HEK293 (cell line): ENCODE data around the gene CORO6.

Source experiments
- CTCF ChIA-PET: fragments of 350-600 bp; formaldehyde crosslinking; extraction: SDS; loops from one replicate; lab custom pipeline; 2021; ENCODE audit warnings: antibody characterized with exemption; lab: Yijun Ruan, JAX
- POLR2A ChIA-PET: fragments of 300-600 bp; formaldehyde crosslinking; extraction: SDS; loops from one replicate; lab custom pipeline; 2020; ENCODE audit warnings: antibody characterized with exemption, inconsistent platforms; lab: Yijun Ruan, JAX
- H3K27ac ChIP-seq: fragments of 200-500 bp; sonication (Bioruptor generic); 2 replicates; pipeline ENCODE4 v1.5.1; 2014; ENCODE audit warnings: low read depth, low read length, control low read depth, inconsistent platforms; ENCODE audit errors: extremely low read depth
- H3K36me3 ChIP-seq, 2 experiments: fragments of 200-500 bp in 1 of 2; sonication (Bioruptor generic) in 1 of 2; 1 replicate in 1 of 2; 2 replicates in 1 of 2; pipeline ENCODE4 v1.5.1; 2014 to 2017; ENCODE audit warnings: inconsistent platforms in 2 of 2, low read length in 2 of 2; ENCODE audit not compliant: control insufficient read depth in 2 of 2, insufficient read depth in 1 of 2
- H3K4me1 ChIP-seq: fragments of 200-500 bp; sonication (Bioruptor generic); 2 replicates; pipeline ENCODE4 v1.5.1; 2014; ENCODE audit warnings: mild to moderate bottlenecking, low read length, inconsistent platforms; ENCODE audit not compliant: control insufficient read depth, insufficient read depth
- H3K4me3 ChIP-seq: 2 replicates; pipeline ENCODE4 v1.5.1; 2011; ENCODE audit warnings: low read depth, mild to moderate bottlenecking, control low read depth, low read length, moderate library complexity
- H3K9me3 ChIP-seq: fragments of 200-500 bp; sonication (Bioruptor generic); 2 replicates; pipeline ENCODE4 v1.5.1; 2014; ENCODE audit warnings: low read depth, low read length, inconsistent platforms; ENCODE audit not compliant: control insufficient read depth, insufficient read depth
- BCL11B ChIP-seq: fragments of 450-650 bp; formaldehyde crosslinking; IDR thresholded peaks from 2 replicates; pipeline ENCODE4 v1.5.1; 2016; ENCODE audit warnings: low read depth, missing biosample characterization, missing genetic modification characterization
- EGR2 ChIP-seq: fragments of 450-650 bp; formaldehyde crosslinking; IDR thresholded peaks from 2 replicates; pipeline ENCODE4 v1.5.1; 2016; ENCODE audit warnings: low read depth, missing biosample characterization, missing genetic modification characterization
- FEZF1 ChIP-seq: fragments of 450-650 bp; formaldehyde crosslinking; IDR thresholded peaks from 2 replicates; pipeline ENCODE4 v1.5.1; 2016; ENCODE audit warnings: missing biosample characterization, missing genetic modification characterization
- GFI1B ChIP-seq: fragments of 450-650 bp; formaldehyde crosslinking; IDR thresholded peaks from 2 replicates; pipeline ENCODE4 v1.5.1; 2016; ENCODE audit warnings: missing biosample characterization, missing genetic modification characterization
- GLIS1 ChIP-seq: fragments of 450-650 bp; formaldehyde crosslinking; IDR thresholded peaks from 2 replicates; pipeline ENCODE4 v1.5.1; 2016; ENCODE audit warnings: missing biosample characterization, missing genetic modification characterization
- GLIS2 ChIP-seq: fragments of 450-650 bp; formaldehyde crosslinking; IDR thresholded peaks from 2 replicates; pipeline ENCODE4 v1.5.1; 2016; ENCODE audit warnings: missing biosample characterization, missing genetic modification characterization
- IKZF3 ChIP-seq: fragments of 450-650 bp; IDR thresholded peaks from 2 replicates; pipeline ENCODE4 v1.5.0; 2018; ENCODE audit warnings: missing biosample characterization, mild to moderate bottlenecking, missing genetic modification characterization, moderate library complexity
- KLF10 ChIP-seq: fragments of 450-650 bp; IDR thresholded peaks from 2 replicates; pipeline ENCODE4 v1.5.1; 2018; ENCODE audit warnings: missing biosample characterization, mild to moderate bottlenecking, missing genetic modification characterization
- WT1 ChIP-seq: fragments of 450-650 bp; formaldehyde crosslinking; IDR thresholded peaks from 2 replicates; pipeline ENCODE4 v1.5.1; 2016; ENCODE audit warnings: missing biosample characterization, missing genetic modification characterization
- YY1 ChIP-seq: fragments of 450-650 bp; formaldehyde crosslinking; IDR thresholded peaks from 2 replicates; pipeline ENCODE4 v1.5.1; 2018; ENCODE audit warnings: missing biosample characterization, missing genetic modification characterization
- ZBTB20 ChIP-seq: fragments of 450-650 bp; formaldehyde crosslinking; IDR thresholded peaks from 2 replicates; pipeline ENCODE4 v1.5.1; 2016; ENCODE audit warnings: missing biosample characterization, missing genetic modification characterization
- ZBTB7A ChIP-seq: fragments of 450-650 bp; formaldehyde crosslinking; IDR thresholded peaks from 2 replicates; pipeline ENCODE4 v1.5.1; 2016; ENCODE audit warnings: low read depth, missing biosample characterization, missing genetic modification characterization
- ZFP41 ChIP-seq: fragments of 450-650 bp; formaldehyde crosslinking; IDR thresholded peaks from 2 replicates; pipeline ENCODE4 v1.5.1; 2016; ENCODE audit warnings: missing biosample characterization, missing genetic modification characterization, borderline replicate concordance
- ZIC2 ChIP-seq: fragments of 450-650 bp; formaldehyde crosslinking; IDR thresholded peaks from 2 replicates; pipeline ENCODE4 v1.5.1; 2016; ENCODE audit warnings: missing biosample characterization, missing genetic modification characterization
- ZNF121 ChIP-seq: fragments of 450-650 bp; formaldehyde crosslinking; IDR thresholded peaks from 2 replicates; pipeline ENCODE4 v1.5.1; 2016; ENCODE audit warnings: missing biosample characterization, missing genetic modification characterization
- ZNF157 ChIP-seq: fragments of 450-650 bp; formaldehyde crosslinking; IDR thresholded peaks from 2 replicates; pipeline ENCODE4 v1.5.1; 2016; ENCODE audit warnings: missing biosample characterization, missing genetic modification characterization
- ZNF239 ChIP-seq: fragments of 450-650 bp; formaldehyde crosslinking; IDR thresholded peaks from 2 replicates; pipeline ENCODE4 v1.5.1; 2016; ENCODE audit warnings: missing biosample characterization, missing genetic modification characterization
- ZNF423 ChIP-seq: fragments of 450-650 bp; formaldehyde crosslinking; IDR thresholded peaks from 2 replicates; pipeline ENCODE4 v1.5.1; 2016; ENCODE audit warnings: missing biosample characterization, missing genetic modification characterization
- ZNF48 ChIP-seq: fragments of 450-650 bp; formaldehyde crosslinking; IDR thresholded peaks from 2 replicates; pipeline ENCODE4 v1.5.1; 2016; ENCODE audit warnings: missing biosample characterization, missing genetic modification characterization
- ZNF600 ChIP-seq: fragments of 450-650 bp; formaldehyde crosslinking; IDR thresholded peaks from 2 replicates; pipeline ENCODE4 v1.5.1; 2016; ENCODE audit warnings: missing biosample characterization, missing genetic modification characterization
- ZNF621 ChIP-seq: fragments of 450-650 bp; formaldehyde crosslinking; IDR thresholded peaks from 2 replicates; pipeline ENCODE4 v1.5.1; 2017; ENCODE audit warnings: missing biosample characterization, missing genetic modification characterization
- ZNF629 ChIP-seq: fragments of 450-650 bp; formaldehyde crosslinking; IDR thresholded peaks from 2 replicates; pipeline ENCODE4 v1.5.1; 2017; ENCODE audit warnings: missing biosample characterization, missing genetic modification characterization
- ZXDB ChIP-seq: fragments of 450-650 bp; formaldehyde crosslinking; IDR thresholded peaks from 2 replicates; pipeline ENCODE4 v1.5.1; 2016; ENCODE audit warnings: missing biosample characterization, missing genetic modification characterization
- TF ChIP-seq, protein P1 (sequence below): fragments of 450-650 bp; formaldehyde crosslinking; IDR thresholded peaks from 2 replicates; pipeline ENCODE4 v1.5.1; 2016; ENCODE audit warnings: missing biosample characterization, missing genetic modification characterization
- TF ChIP-seq, protein P2 (sequence below): fragments of 450-650 bp; formaldehyde crosslinking; IDR thresholded peaks from 2 replicates; pipeline ENCODE4 v1.5.1; 2017; ENCODE audit warnings: missing biosample characterization, missing genetic modification characterization
- TF ChIP-seq, protein P3 (sequence below): fragments of 450-650 bp; IDR thresholded peaks from 2 replicates; pipeline ENCODE4 v1.5.1; 2018; ENCODE audit warnings: missing biosample characterization, mild to moderate bottlenecking, missing genetic modification characterization
- TF ChIP-seq, protein P4 (sequence below): fragments of 450-650 bp; formaldehyde crosslinking; IDR thresholded peaks from 2 replicates; pipeline ENCODE4 v1.5.1; 2017; ENCODE audit warnings: missing biosample characterization, missing genetic modification characterization

The CORO6 gene

DNA sequence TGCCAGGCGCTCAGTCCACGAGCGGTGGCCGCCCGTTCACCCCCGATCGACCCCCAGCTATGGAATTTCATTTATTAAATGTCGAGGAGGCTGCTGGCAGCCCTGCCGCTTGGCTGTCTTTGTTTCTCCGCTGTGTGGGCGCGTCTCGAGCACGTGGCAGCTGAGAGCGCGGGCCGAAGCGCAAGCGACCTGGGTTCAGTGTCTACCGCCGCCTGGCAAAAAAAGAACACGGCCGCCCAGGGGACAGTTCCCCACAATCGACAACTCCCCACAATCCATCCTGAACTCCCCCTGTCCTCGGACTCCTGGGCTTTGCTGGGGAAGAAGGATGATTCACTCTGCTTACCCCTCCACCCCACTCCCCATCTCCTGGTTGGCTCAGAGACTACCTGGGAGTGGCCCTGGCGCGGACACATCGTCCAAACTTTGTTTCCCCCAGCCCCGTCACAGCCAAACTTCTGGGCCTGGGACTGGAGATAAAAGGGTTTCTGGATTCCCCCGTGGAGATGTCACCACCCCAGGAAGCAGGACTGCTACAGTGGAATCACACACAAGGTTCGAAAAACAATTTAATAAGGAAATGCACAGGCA, 31.5 kb downstream of the CORO6 start (continued):
- TF ChIP-seq KLF10 (tag by site-specific recombination) (peak; percentile 21; the same call in 1 of the 2 replicates), BCL11B (tag by site-specific recombination) (no peak; the same call in 1 of the 2 replicates), ZNF621 (no peak), ZNF600 (tag by site-specific recombination) (no peak), YY1 (tag by site-specific recombination) (no peak)

DNA sequence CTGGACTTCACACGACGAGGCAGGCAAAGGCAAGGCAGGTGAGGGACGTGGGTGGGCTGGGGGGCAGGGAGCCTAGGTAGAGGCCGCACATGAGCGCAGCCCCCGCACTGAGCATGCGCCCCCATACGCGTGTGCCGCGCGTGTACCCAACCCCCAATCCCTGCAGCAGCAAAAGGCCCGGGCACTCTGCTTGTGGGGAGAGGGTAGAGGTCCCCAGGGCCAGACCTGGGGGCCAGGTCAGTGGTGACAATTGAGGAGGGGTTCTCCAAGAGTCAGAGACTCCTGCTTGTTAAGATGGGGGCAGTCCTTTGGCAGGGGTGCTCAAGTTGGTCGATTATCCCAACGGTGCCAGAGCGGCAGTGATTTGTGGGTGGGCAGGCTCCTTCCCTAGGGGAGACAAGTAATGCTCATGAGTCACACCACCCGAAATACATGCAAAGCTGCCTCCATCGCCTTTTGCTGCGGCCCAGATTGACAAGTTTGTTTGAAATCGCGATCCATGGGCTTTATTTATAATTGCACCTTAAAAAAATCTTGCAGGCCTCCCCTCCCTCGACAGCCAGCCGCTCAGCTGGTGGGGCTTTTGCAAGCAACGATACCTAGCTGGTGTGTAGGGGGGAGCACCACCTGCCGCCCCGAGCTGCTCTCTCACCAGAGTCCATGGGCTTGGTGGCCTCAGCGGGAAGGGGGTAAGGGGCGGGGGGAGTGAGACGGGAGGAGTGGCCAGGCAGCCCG, 32.1 kb downstream of the CORO6 start:
- ChIA-PET POLR2A (interaction anchor here (1.0 to 2.6 kb wide), 6 partner anchors 10 to 220 kb away, joined by 3 to 28 read pairs (median 6); partner anchors contain the start of genes ABHD15 and TP53I13), CTCF (interaction anchor here (0.5 to 5.1 kb wide), 12 partner anchors 10 to 445 kb away, joined by 3 to 74 read pairs (median 10); partner anchors contain the start of genes ABHD15, MYO18A and TP53I13)
- no peak overlapping the region for H3K4me3 ChIP-seq
- peaks cover 30% of the 10 kb centered on the region for H3K4me1 ChIP-seq
- peak overlapping the region; percentile 82 for H3K27ac ChIP-seq
- H3K9me3 ChIP-seq, result no peaks in the 10 kb centered on the region
- peaks cover 0 to 6% of the 10 kb centered on the region in 2 experiments; a peak in 1 of 3 replicates for H3K36me3 ChIP-seq
- TF ChIP-seq YY1 (tag by site-specific recombination) (no peak), ZBTB7A (tag by site-specific recombination) (peak; percentile 65; the same call in 1 of the 2 replicates), FEZF1 (tag by site-specific recombination) (peak; percentile 7; the same call in 1 of the 2 replicates), ZNF600 (tag by site-specific recombination) (peak; percentile 34; the same call in 1 of the 2 replicates), GLIS2 (tag by site-specific recombination) (peak; percentile 68), ZNF48 (no peak), ZNF239 (tag by site-specific recombination) (no peak), ZXDB (no peak), EGR2 (tag by site-specific recombination) (peak; percentile 44; the same call in 1 of the 2 replicates), GFI1B (tag by site-specific recombination) (peak; percentile 89), GLIS1 (peak; percentile 20; the same call in 1 of the 2 replicates), ZNF121 (tag by site-specific recombination) (no peak), ZBTB20 (peak; percentile 77), ZNF629 (tag by site-specific recombination) (peak; percentile 7; the same call in 1 of the 2 replicates), ZNF157 (tag by site-specific recombination) (no peak), ZNF423 (tag by site-specific recombination) (0 out of 2 replicates have a peak, but pooled peaks have one; percentile 26), IKZF3 (tag by site-specific recombination) (0 out of 2 replicates have a peak, but pooled peaks have one; percentile 28), ZIC2 (tag by site-specific recombination) (peak; percentile 65), WT1 (no peak), ZFP41 (tag by site-specific recombination) (no peak)
- TF ChIP-seq, protein P1, sequence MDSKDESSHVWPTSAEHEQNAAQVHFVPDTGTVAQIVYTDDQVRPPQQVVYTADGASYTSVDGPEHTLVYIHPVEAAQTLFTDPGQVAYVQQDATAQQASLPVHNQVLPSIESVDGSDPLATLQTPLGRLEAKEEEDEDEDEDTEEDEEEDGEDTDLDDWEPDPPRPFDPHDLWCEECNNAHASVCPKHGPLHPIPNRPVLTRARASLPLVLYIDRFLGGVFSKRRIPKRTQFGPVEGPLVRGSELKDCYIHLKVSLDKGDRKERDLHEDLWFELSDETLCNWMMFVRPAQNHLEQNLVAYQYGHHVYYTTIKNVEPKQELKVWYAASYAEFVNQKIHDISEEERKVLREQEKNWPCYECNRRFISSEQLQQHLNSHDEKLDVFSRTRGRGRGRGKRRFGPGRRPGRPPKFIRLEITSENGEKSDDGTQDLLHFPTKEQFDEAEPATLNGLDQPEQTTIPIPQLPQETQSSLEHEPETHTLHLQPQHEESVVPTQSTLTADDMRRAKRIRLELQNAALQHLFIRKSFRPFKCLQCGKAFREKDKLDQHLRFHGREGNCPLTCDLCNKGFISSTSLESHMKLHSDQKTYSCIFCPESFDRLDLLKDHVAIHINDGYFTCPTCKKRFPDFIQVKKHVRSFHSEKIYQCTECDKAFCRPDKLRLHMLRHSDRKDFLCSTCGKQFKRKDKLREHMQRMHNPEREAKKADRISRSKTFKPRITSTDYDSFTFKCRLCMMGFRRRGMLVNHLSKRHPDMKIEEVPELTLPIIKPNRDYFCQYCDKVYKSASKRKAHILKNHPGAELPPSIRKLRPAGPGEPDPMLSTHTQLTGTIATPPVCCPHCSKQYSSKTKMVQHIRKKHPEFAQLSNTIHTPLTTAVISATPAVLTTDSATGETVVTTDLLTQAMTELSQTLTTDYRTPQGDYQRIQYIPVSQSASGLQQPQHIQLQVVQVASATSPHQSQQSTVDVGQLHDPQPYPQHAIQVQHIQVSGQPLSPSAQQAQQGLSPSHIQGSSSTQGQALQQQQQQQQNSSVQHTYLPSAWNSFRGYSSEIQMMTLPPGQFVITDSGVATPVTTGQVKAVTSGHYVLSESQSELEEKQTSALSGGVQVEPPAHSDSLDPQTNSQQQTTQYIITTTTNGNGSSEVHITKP (tag by site-specific recombination), result peak; percentile 74
- TF ChIP-seq, protein P2, sequence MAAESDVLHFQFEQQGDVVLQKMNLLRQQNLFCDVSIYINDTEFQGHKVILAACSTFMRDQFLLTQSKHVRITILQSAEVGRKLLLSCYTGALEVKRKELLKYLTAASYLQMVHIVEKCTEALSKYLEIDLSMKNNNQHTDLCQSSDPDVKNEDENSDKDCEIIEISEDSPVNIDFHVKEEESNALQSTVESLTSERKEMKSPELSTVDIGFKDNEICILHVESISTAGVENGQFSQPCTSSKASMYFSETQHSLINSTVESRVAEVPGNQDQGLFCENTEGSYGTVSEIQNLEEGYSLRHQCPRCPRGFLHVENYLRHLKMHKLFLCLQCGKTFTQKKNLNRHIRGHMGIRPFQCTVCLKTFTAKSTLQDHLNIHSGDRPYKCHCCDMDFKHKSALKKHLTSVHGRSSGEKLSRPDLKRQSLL (tag by site-specific recombination), result peak; percentile 75; the same call in 1 of the 2 replicates
- TF ChIP-seq, protein P3, sequence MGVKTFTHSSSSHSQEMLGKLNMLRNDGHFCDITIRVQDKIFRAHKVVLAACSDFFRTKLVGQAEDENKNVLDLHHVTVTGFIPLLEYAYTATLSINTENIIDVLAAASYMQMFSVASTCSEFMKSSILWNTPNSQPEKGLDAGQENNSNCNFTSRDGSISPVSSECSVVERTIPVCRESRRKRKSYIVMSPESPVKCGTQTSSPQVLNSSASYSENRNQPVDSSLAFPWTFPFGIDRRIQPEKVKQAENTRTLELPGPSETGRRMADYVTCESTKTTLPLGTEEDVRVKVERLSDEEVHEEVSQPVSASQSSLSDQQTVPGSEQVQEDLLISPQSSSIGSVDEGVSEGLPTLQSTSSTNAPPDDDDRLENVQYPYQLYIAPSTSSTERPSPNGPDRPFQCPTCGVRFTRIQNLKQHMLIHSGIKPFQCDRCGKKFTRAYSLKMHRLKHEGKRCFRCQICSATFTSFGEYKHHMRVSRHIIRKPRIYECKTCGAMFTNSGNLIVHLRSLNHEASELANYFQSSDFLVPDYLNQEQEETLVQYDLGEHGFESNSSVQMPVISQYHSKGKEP (tag by site-specific recombination), result peak; percentile 24
- TF ChIP-seq, protein P4, sequence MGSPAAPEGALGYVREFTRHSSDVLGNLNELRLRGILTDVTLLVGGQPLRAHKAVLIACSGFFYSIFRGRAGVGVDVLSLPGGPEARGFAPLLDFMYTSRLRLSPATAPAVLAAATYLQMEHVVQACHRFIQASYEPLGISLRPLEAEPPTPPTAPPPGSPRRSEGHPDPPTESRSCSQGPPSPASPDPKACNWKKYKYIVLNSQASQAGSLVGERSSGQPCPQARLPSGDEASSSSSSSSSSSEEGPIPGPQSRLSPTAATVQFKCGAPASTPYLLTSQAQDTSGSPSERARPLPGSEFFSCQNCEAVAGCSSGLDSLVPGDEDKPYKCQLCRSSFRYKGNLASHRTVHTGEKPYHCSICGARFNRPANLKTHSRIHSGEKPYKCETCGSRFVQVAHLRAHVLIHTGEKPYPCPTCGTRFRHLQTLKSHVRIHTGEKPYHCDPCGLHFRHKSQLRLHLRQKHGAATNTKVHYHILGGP (tag by site-specific recombination), result no peak
